Vagina (tissue), 2 donors: ENCODE data around the gene FBXO41. TPM values are rescaled to one million over a fixed set of nuclear protein-coding genes. Genes with fewer than 3 reads are reported as not detected.

ENCODE experiments used
- DNase-seq, 2 donors: peaks; one replicate each; pipeline ENCODE4 v3.0.0-alpha.2; 2017; ENCODE audit errors: extremely low spot score in 2 of 2
- H3K27ac ChIP-seq: fragments of 200-600 bp; sonication (generic); one replicate; pipeline ENCODE4 v1.5.1; 2019
- H3K27me3 ChIP-seq: fragments of 200-600 bp; sonication (generic); one replicate; pipeline ENCODE4 v1.5.1; 2019
- H3K36me3 ChIP-seq, 2 donors: fragments of 200-600 bp; sonication (generic); one replicate each; pipeline ENCODE4 v1.5.1; 2017 to 2019
- H3K4me1 ChIP-seq: fragments of 200-600 bp; sonication (generic); one replicate; pipeline ENCODE4 v1.5.1; 2019
- H3K4me3 ChIP-seq, 2 donors: fragments of 200-600 bp; sonication (generic); 1 replicate in 1 of 2; 2 replicates in 1 of 2; pipeline ENCODE4 v1.5.1; 2016 to 2019
- H3K9me3 ChIP-seq: fragments of 200-600 bp; sonication (generic); one replicate; pipeline ENCODE4 v1.5.1; 2019
- CTCF ChIP-seq, 3 experiments: fragments of 450-650 bp in 2 of 3; fragments of 200-600 bp in 1 of 3; sonication (generic) in 1 of 3; IDR thresholded peaks; one replicate each; pipeline ENCODE4 v1.5.1; 2017 to 2019; ENCODE audit warnings: antibody characterized with exemption in 3 of 3, mild to moderate bottlenecking in 2 of 3, moderate library complexity in 2 of 3
- POLR2A ChIP-seq, 2 donors: fragments of 450-650 bp; IDR thresholded peaks; one replicate each; pipeline ENCODE4 v1.6.1; 2017; ENCODE audit warnings: antibody characterized with exemption in 2 of 2, mild to moderate bottlenecking in 2 of 2, moderate library complexity in 2 of 2
- POLR2AphosphoS5 ChIP-seq, 2 donors: sonication (generic); formaldehyde crosslinking; IDR thresholded peaks; one replicate each; pipeline ENCODE4 v1.9.0; 2017; ENCODE audit warnings: antibody characterized with exemption in 2 of 2, mild to moderate bottlenecking in 2 of 2, low read depth in 1 of 2; ENCODE audit not compliant: insufficient read depth in 1 of 2
- intact Hi-C: fragments of 100-400 bp; cut with DNase I; formaldehyde crosslinking; loops from one replicate; pipeline ENCODE4 v1.15.1; 2023
- total RNA-seq: library from RNA; depleted of rRNA; stranded (reverse); fragments of >200 nt; gene quantifications from one replicate; pipeline ENCODE4 v1.2.3, GENCODE V29; 2016

FBXO41 gene
- total RNA-seq, 1 donor from 2014 or later, result 2.7 TPM

GRCh38 chr2:73258186-73258912, 25.9 kb downstream of the FBXO41 start:
- no peak for DNase-seq
- peaks cover 0 to 7% of the 10 kb centered on the region in 2 donors for H3K36me3 ChIP-seq

GRCh38 chr2:73257425-73258125, 26.7 kb downstream of the FBXO41 start:
- peaks cover 0 to 13% of the 10 kb centered on the region in 2 donors for H3K36me3 ChIP-seq
- no peak for DNase-seq
- H3K27ac ChIP-seq, result no peak overlapping the region
- H3K27me3 ChIP-seq, result no peaks in the 10 kb centered on the region
- no peak overlapping the region for H3K4me3 ChIP-seq
- intact Hi-C loops, result no loop called here
- TF ChIP-seq POLR2A (IDR thresholded peaks at IDR 0.05) (no peak), CTCF (IDR thresholded peaks at IDR 0.05) (no peak)
- H3K9me3 ChIP-seq, result no peaks in the 10 kb centered on the region
- H3K4me1 ChIP-seq, result no peaks in the 10 kb centered on the region

More at GRCh38 chr2:73258186-73258912, 25.9 kb downstream of the FBXO41 start:
- H3K9me3 ChIP-seq, result no peaks in the 10 kb centered on the region
- TF ChIP-seq POLR2A (IDR thresholded peaks at IDR 0.05) (no peak), POLR2AphosphoS5 (IDR thresholded peaks at IDR 0.05; ENCODE audit: insufficient read depth in 1 of 2, low read depth in 1 of 2) (no peak), CTCF (IDR thresholded peaks at IDR 0.05) (no peak)
- intact Hi-C loops, result no loop called here
- H3K27me3 ChIP-seq, result no peaks in the 10 kb centered on the region
- H3K4me1 ChIP-seq, result no peaks in the 10 kb centered on the region
- H3K4me3 ChIP-seq, result no peak overlapping the region
- no peak overlapping the region for H3K27ac ChIP-seq

- Histone ChIP-seq H3K36me3 (peaks cover 0 to 19% of the 10 kb centered on the region in 2 donors), H3K4me1 (no peaks in the 10 kb centered on the region), H3K27ac (no peak overlapping the region), H3K9me3 (no peaks in the 10 kb centered on the region), H3K27me3 (no peaks in the 10 kb centered on the region), H3K4me3 (no peak overlapping the region)
- no peak for DNase-seq
- intact Hi-C loops, result no loop called here
- TF ChIP-seq POLR2A (IDR thresholded peaks at IDR 0.05), result no peak
- no peak for TF ChIP-seq POLR2AphosphoS5 (IDR thresholded peaks at IDR 0.05; ENCODE audit: insufficient read depth in 1 of 2, low read depth in 1 of 2)
- no peak for TF ChIP-seq CTCF (IDR thresholded peaks at IDR 0.05)
Measured at GRCh38 chr2:73257021-73257420, 27.3 kb downstream of the FBXO41 start.

DNA sequence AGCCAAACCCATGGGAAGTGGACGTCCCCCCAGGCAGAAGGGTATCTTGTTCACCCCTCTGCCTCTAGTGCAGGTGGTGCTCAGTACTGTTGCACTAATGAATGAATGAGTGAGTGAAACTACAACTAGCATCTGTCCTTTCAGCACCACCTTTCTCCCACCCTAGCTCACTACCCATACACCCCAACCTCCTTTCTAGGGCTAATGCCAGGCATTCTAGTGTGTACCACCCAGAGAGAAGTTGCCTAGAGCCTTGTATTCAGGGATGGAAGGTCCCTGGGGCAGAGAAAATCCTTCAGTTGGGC, 27.7 kb downstream of the FBXO41 start:
- Histone ChIP-seq H3K27ac (no peak overlapping the region), H3K4me3 (no peak overlapping the region), H3K36me3 (peaks cover 0 to 23% of the 10 kb centered on the region in 2 donors), H3K27me3 (no peaks in the 10 kb centered on the region), H3K4me1 (no peaks in the 10 kb centered on the region), H3K9me3 (no peaks in the 10 kb centered on the region)
- intact Hi-C loops, result no loop called here
- DNase-seq, result no peak
- TF ChIP-seq POLR2A (IDR thresholded peaks at IDR 0.05) (no peak), POLR2AphosphoS5 (IDR thresholded peaks at IDR 0.05; ENCODE audit: insufficient read depth in 1 of 2, low read depth in 1 of 2) (no peak), CTCF (IDR thresholded peaks at IDR 0.05) (no peak)
